Stimulated activated CD8-positive, alpha-beta memory T cell treated with anti-CD3 and anti-CD28 coated beads, Interleukin-4, amount 100 ng/mL, for 24 hours (primary cell): ENCODE measurements around the gene LIF.

ENCODE experiments used
- DNase-seq: peaks from one replicate; pipeline ENCODE4 v3.0.0-alpha.2; 2020; ENCODE audit warnings: low read depth

Gene LIF

GRCh38 chr22:30284172-30284571, 37.6 kb upstream of the LIF start:
- DNase-seq: no peak

- no peak for DNase-seq
Observed at GRCh38 chr22:30283342-30283741, 36.8 kb upstream of the LIF start.

- no peak for DNase-seq
Observed at GRCh38 chr22:30282616-30283046, 36.1 kb upstream of the LIF start.

GRCh38 chr22:30280505-30280904, 33.9 kb upstream of the LIF start:
- no peak for DNase-seq

- no peak for DNase-seq
Observed at GRCh38 chr22:30279932-30280331, 33.4 kb upstream of the LIF start.

- DNase-seq: no peak
Observed at GRCh38 chr22:30279046-30279788, 32.7 kb upstream of the LIF start.

- DNase-seq: no peak
Observed at GRCh38 chr22:30277547-30278344, 31.2 kb upstream of the LIF start.

- no peak for DNase-seq
Observed at GRCh38 chr22:30276039-30276438, 29.5 kb upstream of the LIF start.

GRCh38 chr22:30275625-30276024, 29.1 kb upstream of the LIF start:
- no peak for DNase-seq

- DNase-seq: no peak
Observed at GRCh38 chr22:30274437-30274812, 27.9 kb upstream of the LIF start.

GRCh38 chr22:30273711-30274436, 27.3 kb upstream of the LIF start:
- no peak for DNase-seq

- DNase-seq: no peak
Observed at GRCh38 chr22:30272781-30273601, 26.4 kb upstream of the LIF start.

GRCh38 chr22:30270832-30271231, 24.3 kb upstream of the LIF start:
- DNase-seq: no peak

- DNase-seq: no peak
Observed at GRCh38 chr22:30268331-30268730, 21.8 kb upstream of the LIF start.

GRCh38 chr22:30267382-30268302, 21.1 kb upstream of the LIF start:
- DNase-seq: no peak

- DNase-seq: peak; percentile 65
Observed at GRCh38 chr22:30266445-30267381, 20.2 kb upstream of the LIF start, which contains the start of gene OSM. Gene OSM (minus strand): TSS chr22:30266851. CDS start chr22:30266799, 52 bp downstream.

GRCh38 chr22:30265823-30266444, 19.4 kb upstream of the LIF start:
- DNase-seq: peak; percentile 79

GRCh38 chr22:30265131-30265720, 18.7 kb upstream of the LIF start:
- DNase-seq: no peak

GRCh38 chr22:30263883-30264282, 17.3 kb upstream of the LIF start:
- DNase-seq: no peak
